T47D (cell line): ENCODE data around the gene TBC1D5.
A peak's percentile ranks its signal among the peaks of the same experiment; 100 is the strongest.

Experiments used
- DNase-seq, 2 experiments: peaks; one replicate each; pipeline versions ENCODE4 v3.0.0 to v3.0.0-alpha.2; 2011 to 2012; ENCODE audit warnings: low read depth in 1 of 2, low spot score in 1 of 2
- JUND ChIP-seq: IDR thresholded peaks from 2 replicates; pipeline ENCODE4 v1.6.1; 2012; ENCODE audit warnings: low read depth
- in situ Hi-C: cut with HindIII; loops from 2 replicates; pipeline ENCODE4 v1.10.0; 2016; ENCODE audit warnings: low sequenced_read_pairs, low pct_unique_long_range_greater_than_20kb

The TBC1D5 gene

GRCh38 chr3:17765819-17766472, 23.5 kb upstream of the TBC1D5 start:
- in situ Hi-C loops, result no loop called here
- no peak for DNase-seq
- no peak for TF ChIP-seq JUND

- TF ChIP-seq JUND, result no peak
- DNase-seq, result no peak
- in situ Hi-C loops, result no loop called here
These were observed 19.1 kb upstream of the TBC1D5 start for GRCh38 chr3:17761563-17761962.

- no peak for DNase-seq
- in situ Hi-C loops, result no loop called here
- TF ChIP-seq JUND, result no peak
These were observed 17.5 kb upstream of the TBC1D5 start for GRCh38 chr3:17759901-17760300.

- no peak for TF ChIP-seq JUND
- no peak for DNase-seq
- in situ Hi-C loops, result no loop called here
These were observed 13.4 kb upstream of the TBC1D5 start for GRCh38 chr3:17755836-17756235.

GRCh38 chr3:17753632-17753992, 11.2 kb upstream of the TBC1D5 start:
- no peak for TF ChIP-seq JUND
- DNase-seq, result no peak
- in situ Hi-C loops, result no loop called here

- no peak for DNase-seq
- TF ChIP-seq JUND, result no peak
- in situ Hi-C loops, result no loop called here
These were observed 10.6 kb upstream of the TBC1D5 start for GRCh38 chr3:17752876-17753631.

- in situ Hi-C loops, result no loop called here
- no peak for TF ChIP-seq JUND
- no peak for DNase-seq
These were observed 10.0 kb upstream of the TBC1D5 start for GRCh38 chr3:17752436-17752835.

GRCh38 chr3:17749705-17750293, 7.4 kb upstream of the TBC1D5 start:
- in situ Hi-C loops, result no loop called here
- TF ChIP-seq JUND, result no peak
- no peak for DNase-seq

GRCh38 chr3:17749281-17749680, 6.8 kb upstream of the TBC1D5 start:
- in situ Hi-C loops, result no loop called here
- TF ChIP-seq JUND, result no peak
- no peak for DNase-seq

- in situ Hi-C loops, result no loop called here
- no peak for TF ChIP-seq JUND
- DNase-seq, result no peak
These were observed 5.4 kb upstream of the TBC1D5 start for GRCh38 chr3:17747890-17748247.

- no peak for DNase-seq
- in situ Hi-C loops, result no loop called here
- TF ChIP-seq JUND, result no peak
These were observed 4.9 kb upstream of the TBC1D5 start for GRCh38 chr3:17747174-17747889.

GRCh38 chr3:17745894-17746293, 3.5 kb upstream of the TBC1D5 start:
- no peak for TF ChIP-seq JUND
- in situ Hi-C loops, result no loop called here
- no peak for DNase-seq

GRCh38 chr3:17745301-17745700, 2.9 kb upstream of the TBC1D5 start:
- in situ Hi-C loops, result no loop called here

More at GRCh38 chr3:17745301-17745700, 2.9 kb upstream of the TBC1D5 start:
- DNase-seq, result peak in 1 of 2 experiments; percentile 69
- TF ChIP-seq JUND, result no peak
